GM10266 (cell line): Measurements from ENCODE around the gene POR.

Source experiments
- DNase-seq: peaks from one replicate; pipeline ENCODE4 v3.0.0; 2012; ENCODE audit errors: extremely low spot score
- TF ChIP-seq, protein P1 (sequence below): IDR thresholded peaks from 2 replicates; pipeline ENCODE4 v1.5.1; 2012; ENCODE audit warnings: mild to moderate bottlenecking, low read depth; ENCODE audit not compliant: control insufficient read depth, insufficient read depth; ENCODE audit errors: missing control alignments

Gene POR

DNA sequence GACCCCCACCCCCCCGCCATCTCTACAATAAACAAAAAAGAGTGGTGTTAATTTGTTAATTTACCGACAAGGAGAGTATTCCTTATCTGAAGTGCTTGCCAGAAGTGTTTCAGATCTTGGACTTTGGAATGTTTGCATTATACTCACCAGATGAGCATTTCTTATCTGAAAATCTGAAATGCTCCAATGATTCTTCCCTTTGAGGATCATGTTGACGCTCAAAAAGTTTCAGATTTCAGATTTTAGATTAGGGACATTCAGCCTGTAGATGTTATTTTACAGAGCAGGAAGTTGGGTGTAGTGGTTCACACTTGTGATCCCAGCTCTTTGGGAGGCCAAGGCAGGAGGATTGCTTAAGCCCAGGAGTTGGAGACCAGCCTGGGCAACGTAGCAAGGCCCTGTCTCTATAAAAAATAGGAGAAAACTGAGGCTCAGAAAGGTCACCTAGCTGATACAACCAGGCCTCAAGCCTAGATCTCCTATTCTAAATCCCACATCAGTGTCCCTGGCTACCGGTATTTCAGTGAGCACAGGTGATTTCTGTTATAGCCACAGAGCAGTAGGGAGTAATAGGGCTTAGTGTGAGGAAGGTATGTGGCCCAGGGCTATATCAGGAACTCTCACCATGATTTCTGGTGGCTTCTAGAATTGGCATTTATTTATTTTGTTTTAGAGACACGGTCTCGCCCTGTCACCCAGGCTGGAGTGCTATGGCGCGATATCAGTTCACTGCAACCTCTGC is 44.0 kb downstream of the POR start:
- TF ChIP-seq, protein P1, sequence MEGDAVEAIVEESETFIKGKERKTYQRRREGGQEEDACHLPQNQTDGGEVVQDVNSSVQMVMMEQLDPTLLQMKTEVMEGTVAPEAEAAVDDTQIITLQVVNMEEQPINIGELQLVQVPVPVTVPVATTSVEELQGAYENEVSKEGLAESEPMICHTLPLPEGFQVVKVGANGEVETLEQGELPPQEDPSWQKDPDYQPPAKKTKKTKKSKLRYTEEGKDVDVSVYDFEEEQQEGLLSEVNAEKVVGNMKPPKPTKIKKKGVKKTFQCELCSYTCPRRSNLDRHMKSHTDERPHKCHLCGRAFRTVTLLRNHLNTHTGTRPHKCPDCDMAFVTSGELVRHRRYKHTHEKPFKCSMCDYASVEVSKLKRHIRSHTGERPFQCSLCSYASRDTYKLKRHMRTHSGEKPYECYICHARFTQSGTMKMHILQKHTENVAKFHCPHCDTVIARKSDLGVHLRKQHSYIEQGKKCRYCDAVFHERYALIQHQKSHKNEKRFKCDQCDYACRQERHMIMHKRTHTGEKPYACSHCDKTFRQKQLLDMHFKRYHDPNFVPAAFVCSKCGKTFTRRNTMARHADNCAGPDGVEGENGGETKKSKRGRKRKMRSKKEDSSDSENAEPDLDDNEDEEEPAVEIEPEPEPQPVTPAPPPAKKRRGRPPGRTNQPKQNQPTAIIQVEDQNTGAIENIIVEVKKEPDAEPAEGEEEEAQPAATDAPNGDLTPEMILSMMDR = no peak
- no peak for DNase-seq

DNA sequence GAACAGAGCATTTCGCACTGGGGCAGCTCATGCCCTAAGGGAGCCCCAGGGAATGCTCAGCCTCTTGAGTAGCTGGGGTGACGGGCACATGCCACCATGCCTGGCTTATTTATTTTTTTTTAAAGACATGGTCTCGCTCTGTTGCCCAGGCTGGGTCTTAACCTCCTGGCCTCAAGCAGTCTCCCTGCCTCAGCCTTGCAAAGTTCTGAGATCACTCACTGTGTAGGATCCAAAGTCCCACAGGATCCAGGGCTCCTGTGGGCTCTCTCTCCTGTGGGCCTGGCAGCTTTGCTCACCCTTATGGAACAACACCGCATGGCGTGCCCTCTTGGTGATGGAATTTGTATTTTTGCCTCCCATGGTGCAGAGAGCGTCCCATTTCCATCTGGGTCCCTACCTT is 45.4 kb downstream of the POR start:
- TF ChIP-seq, protein P1 = no peak
- no peak for DNase-seq

DNA sequence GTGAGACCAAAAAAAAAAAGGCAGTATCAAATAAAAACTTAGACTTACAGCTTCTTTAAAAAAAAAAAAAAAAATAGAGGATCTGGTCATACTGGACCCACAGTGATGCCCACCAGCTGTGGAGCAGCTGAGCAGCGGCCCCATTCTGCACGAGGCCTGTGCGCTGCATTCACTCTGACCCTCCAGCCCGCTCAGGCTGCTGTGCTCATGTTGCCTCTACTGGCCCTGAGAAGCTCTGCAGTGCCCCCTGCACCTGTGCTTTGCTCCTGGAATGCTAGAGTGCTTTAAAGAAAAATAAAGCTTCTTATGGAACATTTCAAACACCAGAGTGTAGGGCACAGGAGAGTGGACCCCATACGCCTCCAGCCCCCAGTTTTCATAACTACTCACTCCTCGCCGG is 46.3 kb downstream of the POR start:
- TF ChIP-seq, protein P1 = no peak
- DNase-seq = no peak

DNA sequence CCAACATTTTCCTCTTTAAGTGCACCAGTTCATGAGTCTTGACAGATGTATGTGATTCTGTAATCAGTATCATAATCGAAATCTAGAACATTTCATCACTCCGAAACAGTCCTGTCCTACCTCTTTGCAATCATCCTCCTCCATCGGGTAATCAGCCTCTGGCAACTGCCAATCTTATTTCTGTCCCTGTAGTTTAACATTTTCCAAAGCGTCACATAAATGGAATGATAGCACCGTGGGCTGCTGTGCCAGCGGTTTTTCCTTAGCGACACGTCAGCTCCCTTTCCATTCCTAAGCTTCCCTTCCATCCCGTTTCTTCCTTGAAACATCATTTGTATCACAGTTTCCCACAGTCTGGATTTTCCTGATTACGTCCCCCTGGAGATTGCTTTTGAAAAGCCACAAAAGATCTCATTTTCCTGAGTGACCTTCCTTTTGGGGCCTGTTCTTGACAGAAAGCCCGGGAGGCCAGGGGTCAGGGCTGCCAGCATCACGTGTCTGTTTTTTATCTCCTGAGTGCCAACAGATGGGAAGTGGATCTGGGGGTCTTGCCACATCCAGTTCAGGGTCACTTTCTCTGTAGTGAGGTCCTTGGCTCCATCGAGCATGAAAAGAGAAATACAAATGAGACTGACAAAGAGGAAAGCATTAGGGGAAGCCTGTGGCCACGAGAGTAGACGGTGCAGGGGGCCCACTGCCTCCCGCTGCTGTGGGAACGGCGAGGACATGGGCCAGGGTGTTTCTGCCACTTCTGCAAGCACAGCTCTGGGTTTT is 47.8 kb downstream of the POR start:
- DNase-seq = no peak
- TF ChIP-seq, protein P1 = no peak

DNA sequence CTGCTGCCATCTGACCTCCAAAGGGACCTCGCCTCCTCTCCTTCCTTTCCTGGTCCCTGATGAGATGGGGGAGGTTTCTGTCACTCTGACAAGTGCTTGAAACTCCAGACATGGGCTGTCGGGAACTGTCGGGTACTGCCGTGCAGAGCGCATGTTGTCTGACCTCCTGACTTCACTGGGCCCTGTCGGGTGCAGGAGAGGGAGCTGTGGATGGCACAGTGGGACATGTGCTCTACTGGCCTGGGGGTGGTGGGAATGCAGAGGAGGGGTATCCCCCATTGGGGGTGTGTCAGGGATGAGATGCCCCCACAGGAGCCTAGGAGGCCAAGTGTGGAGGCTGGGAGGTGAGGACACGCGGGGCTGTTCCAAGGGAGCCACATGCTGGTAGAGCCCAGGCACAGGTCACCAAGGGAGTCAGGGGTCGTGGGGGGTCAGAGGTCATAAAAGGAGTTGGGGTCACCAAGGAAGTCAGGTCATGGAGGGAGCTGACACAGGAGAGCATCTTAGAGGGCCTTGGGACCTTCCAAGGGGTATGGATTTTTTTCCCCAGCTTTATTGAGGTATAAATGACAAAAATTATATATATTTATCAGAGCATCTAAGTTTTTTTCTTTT is 48.5 kb downstream of the POR start:
- DNase-seq = no peak
- TF ChIP-seq, protein P1 = no peak

DNA sequence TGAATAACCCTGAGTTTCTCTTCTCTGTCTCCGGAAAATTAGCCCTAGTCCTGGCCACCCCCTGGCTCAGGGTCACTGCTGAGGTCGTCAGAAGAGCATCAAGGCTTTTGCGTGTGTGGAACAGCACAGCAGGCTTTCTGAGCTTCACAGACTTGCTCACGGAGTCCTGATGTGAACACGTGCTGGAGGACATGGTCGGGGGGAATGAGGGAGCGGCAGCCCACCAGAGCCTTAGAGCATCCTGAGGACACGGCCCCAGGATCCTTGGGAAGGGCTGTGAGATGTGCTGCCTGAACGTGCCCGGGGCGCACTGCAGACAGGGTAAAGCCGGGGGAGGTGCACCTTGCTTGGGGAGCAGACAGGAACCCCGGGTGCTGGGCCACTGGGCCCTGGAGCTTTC is 50.7 kb downstream of the POR start:
- TF ChIP-seq, protein P1 = no peak
- DNase-seq = no peak
